NK-92 treated with Interleukin-12 subunit alpha and Interleukin-12 subunit beta, amount 100 ng/mL, for 24 hours (cell line): ENCODE results near the gene SLC36A4.
"Not testable (repeated sequence)": the region's sequence is repeated elsewhere in the genome, so short reads cannot be mapped to it uniquely, and the experiment has no call there.

Experiments
- DNase-seq: peaks from one replicate; lab custom pipeline; 2025; lab: John Stamatoyannopoulos, UW

The SLC36A4 gene

DNA sequence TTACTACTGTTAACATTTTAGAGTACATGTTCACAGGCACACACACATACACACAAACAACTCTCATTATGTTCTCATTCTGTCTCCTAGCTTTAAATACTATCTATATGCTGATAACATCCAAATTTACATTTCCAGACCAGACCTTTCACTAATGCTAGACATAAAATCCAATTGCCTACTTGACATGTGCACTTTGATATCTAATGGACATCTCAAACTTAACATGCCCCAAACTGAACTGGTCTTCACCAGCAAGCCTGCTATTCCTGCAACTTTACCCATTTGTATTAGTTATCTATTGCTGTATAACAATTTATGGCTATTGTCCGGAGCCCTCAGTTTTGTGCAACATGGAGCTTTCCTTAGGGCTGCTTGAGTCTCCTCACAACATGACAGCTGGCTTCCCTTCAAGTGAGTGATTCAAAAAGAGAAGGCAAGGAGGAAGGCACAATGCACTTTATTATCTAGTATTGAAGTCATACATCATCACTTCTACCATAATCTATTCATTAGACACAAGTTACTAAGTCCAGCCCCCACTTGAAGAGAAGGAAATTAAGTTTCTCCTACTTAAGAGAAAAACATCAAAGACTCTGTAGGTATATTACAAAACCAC lies 3.0 kb downstream of the SLC36A4 start:
- DNase-seq, result no peak

GRCh38 chr11:93193731-93194130 lies 4.1 kb downstream of the SLC36A4 start:
- no peak for DNase-seq

- DNase-seq, result no peak
These were observed 5.6 kb downstream of the SLC36A4 start for GRCh38 chr11:93192163-93192562.

DNA sequence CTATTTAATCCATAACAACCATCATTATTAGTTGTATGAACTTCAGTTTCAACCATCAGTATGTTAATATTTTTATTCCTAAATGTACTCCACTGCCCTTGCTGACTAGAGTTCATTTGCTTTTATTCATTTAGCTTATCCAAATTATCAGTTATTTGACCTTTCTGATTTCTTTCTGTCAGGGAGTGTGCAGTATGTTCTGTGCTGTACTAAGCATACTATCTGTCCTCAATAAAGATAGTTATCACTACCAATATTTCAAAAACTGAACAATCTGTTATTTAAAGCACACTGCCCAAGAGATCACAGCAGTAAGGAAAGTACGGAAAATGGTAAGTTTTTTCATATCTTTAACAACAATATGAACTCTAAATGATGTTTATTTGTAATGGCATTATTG lies 8.3 kb downstream of the SLC36A4 start:
- no peak for DNase-seq

- DNase-seq, result no peak
These were observed 9.1 kb downstream of the SLC36A4 start for GRCh38 chr11:93188726-93189125.

GRCh38 chr11:93187290-93187689 lies 10.5 kb downstream of the SLC36A4 start:
- DNase-seq, result no peak

DNA sequence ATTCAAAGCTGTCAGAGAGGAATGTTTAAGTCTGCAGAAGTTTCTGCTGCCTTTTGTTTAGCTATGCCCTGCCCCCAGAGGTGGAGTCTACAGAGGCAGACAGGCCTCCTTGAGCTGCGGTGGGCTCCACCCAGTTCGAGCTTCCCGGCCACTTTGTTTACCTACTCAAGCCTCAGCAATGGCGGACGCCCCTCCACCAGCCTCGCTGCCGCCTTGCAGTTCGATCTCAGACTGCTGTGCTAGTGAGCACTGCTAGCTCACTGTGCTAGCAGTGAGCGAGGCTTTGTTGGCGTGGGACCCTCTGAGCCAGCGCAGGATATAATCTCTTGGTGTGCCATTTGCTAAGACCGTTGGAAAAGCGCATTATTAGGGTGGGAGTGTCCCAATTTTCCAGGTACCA lies 19.9 kb downstream of the SLC36A4 start:
- not testable (repeated sequence) for DNase-seq

DNA sequence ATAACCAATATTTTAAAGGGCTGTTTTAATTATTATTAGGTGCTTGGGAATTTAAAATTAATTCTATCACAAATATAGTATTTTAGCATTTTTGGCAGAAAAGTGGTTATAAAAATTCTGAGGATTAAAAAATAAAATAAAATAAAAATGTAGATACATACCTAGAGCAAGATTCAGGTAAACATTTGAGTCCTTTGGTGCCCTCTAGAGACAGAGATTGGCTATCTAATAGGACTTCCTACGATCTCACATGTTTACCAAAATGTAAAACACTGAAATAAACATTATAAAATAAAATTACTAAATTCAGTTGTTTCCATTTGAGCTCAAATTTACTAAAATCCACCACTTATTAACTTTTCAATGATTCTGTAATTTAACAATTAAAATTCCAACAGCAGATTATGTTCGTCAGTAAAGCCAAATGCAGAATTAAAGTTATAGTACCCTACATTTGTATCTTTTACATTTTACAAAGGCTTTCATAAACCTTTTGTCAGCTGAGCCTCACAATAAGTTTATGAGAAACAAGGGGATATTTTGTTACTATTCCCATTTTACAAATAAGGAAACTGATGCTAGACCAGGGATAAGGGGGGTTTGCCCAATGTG lies 27.7 kb downstream of the SLC36A4 start:
- no peak for DNase-seq

GRCh38 chr11:93169143-93169542 lies 28.6 kb downstream of the SLC36A4 start:
- no peak for DNase-seq

- DNase-seq, result no peak
These were observed 30.9 kb downstream of the SLC36A4 start for GRCh38 chr11:93166862-93167261.

DNA sequence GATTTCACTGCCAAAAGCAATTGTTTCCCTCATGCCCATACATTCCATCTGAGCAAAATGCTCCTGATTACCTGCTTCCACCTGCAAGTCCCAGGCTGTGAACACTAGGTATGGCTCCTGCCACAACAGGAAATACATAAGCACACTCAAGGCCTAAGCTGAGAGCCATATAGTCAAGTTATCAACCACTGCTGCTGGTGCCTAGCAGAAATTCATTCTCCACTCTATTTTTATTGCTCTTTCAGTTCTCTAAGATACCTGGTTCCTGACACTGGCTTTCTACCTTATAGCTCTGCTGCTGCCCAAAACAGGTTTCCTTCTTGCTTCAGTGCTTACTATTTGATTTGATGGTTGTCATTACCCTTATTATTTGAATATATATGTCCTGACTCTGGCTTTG lies 31.6 kb downstream of the SLC36A4 start:
- no peak for DNase-seq

DNA sequence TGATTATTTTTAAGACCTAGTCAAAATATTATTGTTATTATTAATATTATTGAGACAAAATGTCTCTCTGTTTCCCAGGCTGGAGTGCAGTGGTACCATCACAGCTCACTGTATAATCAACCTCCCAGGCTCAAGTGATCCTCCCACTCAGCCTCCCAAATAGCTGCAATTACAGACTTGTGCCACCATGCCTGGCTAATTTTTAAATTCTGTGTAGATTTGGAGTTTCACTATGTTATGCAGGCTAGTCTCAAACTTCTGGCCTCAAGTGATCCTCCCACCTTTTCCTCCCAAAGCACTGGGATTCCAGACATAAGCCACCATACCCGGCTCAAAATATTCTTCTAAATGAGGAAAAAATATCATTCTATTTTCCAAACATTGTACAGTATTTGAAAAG lies 37.0 kb downstream of the SLC36A4 start:
- DNase-seq, result no peak

GRCh38 chr11:93160156-93160555 lies 37.6 kb downstream of the SLC36A4 start:
- no peak for DNase-seq

DNA sequence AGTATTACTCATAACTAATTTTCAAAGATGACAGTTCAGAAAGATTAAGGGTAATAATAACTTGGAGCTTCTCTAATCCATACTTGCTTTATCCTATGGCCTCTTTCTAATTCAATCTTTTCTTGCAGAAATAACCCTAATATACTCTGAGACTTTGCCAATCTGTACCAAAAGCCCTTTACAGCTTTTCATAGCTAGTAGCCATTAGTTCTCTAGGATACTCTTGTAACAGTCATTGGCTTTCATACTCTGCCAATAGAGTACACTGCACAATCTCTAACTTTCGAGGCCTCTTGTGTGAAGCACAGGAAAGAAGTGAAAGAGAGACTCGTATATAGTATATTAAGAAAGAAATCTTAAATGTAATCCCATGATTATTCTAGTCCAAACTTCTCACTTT lies 38.1 kb downstream of the SLC36A4 start:
- no peak for DNase-seq

GRCh38 chr11:93155738-93156137 lies 42.1 kb downstream of the SLC36A4 start:
- DNase-seq, result no peak

DNA sequence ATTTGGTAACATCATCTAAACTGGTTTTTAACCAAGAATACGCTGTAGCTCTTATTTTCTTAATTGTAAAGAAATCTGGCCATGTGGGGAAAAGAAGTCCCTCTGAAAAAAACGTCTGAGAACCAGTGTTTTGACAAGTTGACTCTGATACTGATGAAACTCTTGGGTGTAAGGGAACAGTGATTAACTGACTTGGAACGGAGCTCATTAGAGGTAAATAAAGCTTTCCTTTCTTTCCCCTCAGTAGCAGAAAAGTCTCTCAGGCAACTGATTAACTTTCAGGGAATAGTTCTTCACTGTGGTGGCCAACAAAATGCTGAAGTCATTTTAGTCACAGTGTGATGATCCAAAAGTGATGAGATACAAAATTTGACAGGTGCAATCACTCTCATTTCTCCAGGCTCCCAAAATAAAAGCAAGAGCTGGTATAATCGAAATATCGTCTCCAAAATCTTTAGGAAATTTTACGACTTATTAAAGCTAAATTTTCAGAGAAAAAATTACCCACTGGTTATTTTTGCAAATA lies 52.3 kb downstream of the SLC36A4 start:
- DNase-seq, result no peak

DNA sequence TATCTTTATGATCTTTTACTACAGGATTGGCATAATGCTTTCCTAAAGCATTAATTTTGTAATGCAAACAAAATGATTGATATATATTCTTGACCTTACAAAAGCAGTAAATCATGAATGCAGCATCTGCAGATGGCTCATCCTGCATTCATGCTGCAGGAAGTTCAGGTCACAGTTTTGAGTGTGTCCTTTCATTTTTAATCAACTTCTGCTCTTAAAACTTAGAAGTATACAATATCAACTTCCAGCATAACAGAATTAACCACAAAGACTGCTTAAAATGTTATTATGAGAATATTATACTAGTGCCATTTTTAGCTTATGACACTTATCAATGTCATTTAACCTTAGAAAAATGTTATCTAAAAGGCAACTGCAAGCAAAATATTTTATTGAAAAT lies 54.0 kb downstream of the SLC36A4 start:
- DNase-seq, result no peak

GRCh38 chr11:93143186-93143585 lies 54.6 kb downstream of the SLC36A4 start:
- DNase-seq, result no peak

- DNase-seq, result no peak
These were observed 64.2 kb downstream of the SLC36A4 start for GRCh38 chr11:93133488-93134109.

DNA sequence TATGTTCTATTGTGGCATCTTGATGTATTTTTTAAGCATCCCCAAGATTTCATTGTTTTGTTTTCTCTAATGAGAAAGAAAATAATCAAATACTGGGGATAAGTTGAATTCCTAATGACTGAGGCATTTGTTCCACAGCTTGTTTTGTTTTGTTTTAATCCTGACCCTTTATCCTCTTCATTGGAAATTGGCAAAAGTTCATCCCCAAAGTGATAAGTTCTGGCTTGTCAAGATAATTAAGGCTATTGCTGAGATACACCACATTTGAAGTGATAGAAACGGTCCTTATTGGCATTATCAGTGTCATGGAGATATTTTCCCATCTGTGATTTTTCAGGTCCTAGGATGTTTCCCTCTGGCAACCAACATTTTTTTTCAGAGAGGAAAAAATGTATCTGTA lies 65.0 kb downstream of the SLC36A4 start:
- DNase-seq, result no peak

GRCh38 chr11:93131709-93132108 lies 66.1 kb downstream of the SLC36A4 start:
- no peak for DNase-seq

GRCh38 chr11:93128574-93128973 lies 69.2 kb downstream of the SLC36A4 start:
- no peak for DNase-seq

GRCh38 chr11:93123351-93123898 lies 74.4 kb downstream of the SLC36A4 start:
- DNase-seq, result no peak
